HepG2 (cell line): ENCODE results near the gene BCAS2. TPM values are rescaled to one million over a fixed set of nuclear protein-coding genes. Genes with fewer than 3 reads are reported as not detected.

ENCODE experiments used
- ATAC-seq: fragments of 200-7000 bp; cut with Tn5 transposase; 3 replicates; pipeline ENCODE4 v1.9.1; 2020; ENCODE audit warnings: mild to moderate bottlenecking, moderate library complexity
- BruUV-seq: library from RNA; stranded (reverse); fragments of 400-500 nt; replicated peaks from 2 replicates; lab custom pipeline; 2021; lab: Mats Ljungman, UMichigan
- CTCF ChIA-PET: fragments of 300-600 bp; formaldehyde crosslinking; extraction: SDS; loops from one replicate; lab custom pipeline; 2021; ENCODE audit warnings: low total read pairs, inconsistent platforms, low intra/inter-chr PET ratio; lab: Yijun Ruan, JAX
- POLR2A ChIA-PET: fragments of 350-600 bp; sonication (Branson Sonifier 250); formaldehyde crosslinking; loops from one replicate; lab custom pipeline; 2020; ENCODE audit warnings: antibody characterized with exemption, inconsistent platforms; lab: Yijun Ruan, JAX
- DNase-seq: peaks from one replicate; pipeline ENCODE4 v3.0.0-alpha.2; 2015; ENCODE audit warnings: low spot score
- FAIRE-seq: peaks from 3 replicates; lab custom pipeline; 2011; peaks lifted over from hg19 to GRCh38; lab: Jason Lieb, UNC
- H2AFZ ChIP-seq: one replicate; pipeline ENCODE4 v1.6.1; 2011; ENCODE audit warnings: low read length, inconsistent platforms
- H3K27ac ChIP-seq: fragments of 300-600 bp; 3 replicates; pipeline ENCODE4 v1.8.0; 2011; ENCODE audit warnings: mixed run types, mild to moderate bottlenecking, mixed read lengths, low read length, inconsistent platforms; ENCODE audit not compliant: insufficient read depth; ENCODE audit errors: extremely low read length
- H3K27me3 ChIP-seq, 2 experiments: fragments of 200-600 bp in 1 of 2; 2 replicates in 1 of 2; 3 replicates in 1 of 2; pipeline versions ENCODE4 v1.6.0 to v1.8.0; 2011; ENCODE audit warnings: low read length in 2 of 2, mild to moderate bottlenecking in 2 of 2, moderate library complexity in 2 of 2, inconsistent platforms in 1 of 2; ENCODE audit not compliant: insufficient read depth in 2 of 2, control insufficient read depth in 1 of 2
- H3K36me3 ChIP-seq, 2 experiments: fragments of 200-600 bp in 1 of 2; replicated peaks in 1 of 2; 2 replicates in 1 of 2; 3 replicates in 1 of 2; pipeline versions ENCODE4 v1.5.1 to v1.8.0; 2011; ENCODE audit warnings: low read length in 2 of 2, inconsistent platforms in 1 of 2; ENCODE audit not compliant: insufficient read depth in 2 of 2, control insufficient read depth in 1 of 2
- H3K4me1 ChIP-seq: 2 replicates; pipeline ENCODE4 v1.5.1; 2012; ENCODE audit warnings: low read length, inconsistent platforms; ENCODE audit not compliant: insufficient read depth
- H3K4me2 ChIP-seq: 2 replicates; pipeline ENCODE4 v1.6.0; 2011; ENCODE audit warnings: low read depth, low read length, inconsistent platforms
- H3K4me3 ChIP-seq, 3 experiments: fragments of 200-600 bp in 1 of 3; sonication (generic), shearing (Covaris generic) in 1 of 3; replicated peaks in 1 of 3; 2 replicates each; pipeline ENCODE4 v1.5.1; 2011 to 2016; ENCODE audit warnings: low read length in 3 of 3, inconsistent platforms in 2 of 3, low read depth in 2 of 3, mild to moderate bottlenecking in 2 of 3, control low read depth in 1 of 3, mixed read lengths in 1 of 3; ENCODE audit not compliant: insufficient read depth in 1 of 3
- H3K79me2 ChIP-seq: one replicate; pipeline ENCODE4 v1.6.1; 2011; ENCODE audit warnings: low read length, inconsistent platforms; ENCODE audit not compliant: insufficient read depth
- H3K9ac ChIP-seq: 2 replicates; pipeline ENCODE4 v1.6.0; 2011; ENCODE audit warnings: mild to moderate bottlenecking, low read depth, low read length, inconsistent platforms; ENCODE audit not compliant: insufficient read depth
- H3K9me3 ChIP-seq: 2 replicates; pipeline ENCODE4 v1.5.1; 2012; ENCODE audit warnings: mild to moderate bottlenecking, low read length
- H4K20me1 ChIP-seq: 2 replicates; pipeline ENCODE4 v1.6.0; 2011; ENCODE audit warnings: inconsistent platforms, mild to moderate bottlenecking, low read length, moderate library complexity; ENCODE audit not compliant: insufficient read depth
- ATF7 ChIP-seq, 2 experiments: fragments of 450-650 bp in 1 of 2; sonication (generic) in 1 of 2; formaldehyde crosslinking in 1 of 2; IDR thresholded peaks; 2 replicates each; pipeline versions ENCODE4 v1.4.0 to v1.6.1; 2016 to 2020; ENCODE audit warnings: antibody characterized with exemption in 1 of 2, mild to moderate bottlenecking in 1 of 2, missing genetic modification reagents in 1 of 2
- EHMT2 ChIP-seq: fragments of 200-600 bp; sonication (generic); IDR thresholded peaks from 2 replicates; pipeline ENCODE4 v1.7.0; 2017; ENCODE audit warnings: antibody characterized with exemption, low read depth, low read length, borderline replicate concordance
- ELF3 ChIP-seq: IDR thresholded peaks from 2 replicates; pipeline ENCODE4 v1.6.1; 2016; ENCODE audit warnings: missing genetic modification reagents, missing compliant biosample characterization
- HNRNPL ChIP-seq: fragments of 200-400 bp; formaldehyde crosslinking; IDR thresholded peaks from 2 replicates; pipeline ENCODE4 v1.6.1; 2017; ENCODE audit warnings: mild to moderate bottlenecking, low read depth, low read length
- KDM1A ChIP-seq: IDR thresholded peaks from 2 replicates; pipeline ENCODE4 v1.6.1; 2016; ENCODE audit warnings: missing compliant biosample characterization
- KLF13 ChIP-seq: sonication (generic); formaldehyde crosslinking; IDR thresholded peaks from 2 replicates; pipeline ENCODE4 v1.4.0; 2020; ENCODE audit warnings: mild to moderate bottlenecking, missing genetic modification reagents
- MBNL3 ChIP-seq: fragments of 250-450 bp; sonication (Bioruptor Pico); conservative IDR thresholded peaks from 2 replicates; pipeline ENCODE4 v1.8.0; 2022; ENCODE audit warnings: mild to moderate bottlenecking, inconsistent platforms
- NFATC3 ChIP-seq: sonication (generic); formaldehyde crosslinking; IDR thresholded peaks from 2 replicates; pipeline ENCODE4 v1.5.1; 2020; ENCODE audit warnings: mild to moderate bottlenecking, missing genetic modification reagents
- PITX1 ChIP-seq: sonication (generic); formaldehyde crosslinking; IDR thresholded peaks from 2 replicates; pipeline ENCODE4 v1.5.1; 2020; ENCODE audit warnings: mild to moderate bottlenecking, missing genetic modification reagents
- SKI ChIP-seq: fragments of 450-650 bp; IDR thresholded peaks from one replicate; pipeline ENCODE4 v1.6.1; 2018; ENCODE audit warnings: mild to moderate bottlenecking; ENCODE audit not compliant: partially characterized antibody
- THYN1 ChIP-seq: sonication (generic); formaldehyde crosslinking; IDR thresholded peaks from 2 replicates; pipeline ENCODE4 v1.8.1; 2023; ENCODE audit warnings: low read depth, mild to moderate bottlenecking, moderate library complexity, missing genetic modification reagents, borderline replicate concordance
- TSC22D2 ChIP-seq: sonication (generic); formaldehyde crosslinking; IDR thresholded peaks from 2 replicates; pipeline ENCODE4 v1.5.1; 2020; ENCODE audit warnings: missing genetic modification reagents, mild to moderate bottlenecking, borderline replicate concordance
- ZIK1 ChIP-seq: sonication (generic); formaldehyde crosslinking; IDR thresholded peaks from 2 replicates; pipeline ENCODE4 v1.5.0; 2020; ENCODE audit warnings: mild to moderate bottlenecking, low read depth, missing genetic modification reagents, borderline replicate concordance
- ZKSCAN1 ChIP-seq: fragments of 150-350 bp; IDR thresholded peaks from 2 replicates; pipeline ENCODE4 v1.6.1; 2014; ENCODE audit warnings: low read length
- ZNF20 ChIP-seq: sonication (generic); formaldehyde crosslinking; IDR thresholded peaks from 2 replicates; pipeline ENCODE4 v1.4.0; 2020; ENCODE audit warnings: mild to moderate bottlenecking, moderate library complexity, missing genetic modification reagents
- ZNF274 ChIP-seq: sonication (generic); formaldehyde crosslinking; IDR thresholded peaks from 2 replicates; pipeline ENCODE4 v1.5.1; 2020; ENCODE audit warnings: mild to moderate bottlenecking, missing genetic modification reagents
- ZNF562 ChIP-seq: sonication (generic); formaldehyde crosslinking; IDR thresholded peaks from 2 replicates; pipeline ENCODE4 v1.8.0; 2022; ENCODE audit warnings: missing genetic modification reagents, borderline replicate concordance
- ZNF775 ChIP-seq: sonication (generic); formaldehyde crosslinking; IDR thresholded peaks from 2 replicates; pipeline ENCODE4 v1.4.0; 2020; ENCODE audit warnings: missing genetic modification reagents, mild to moderate bottlenecking, moderate library complexity, borderline replicate concordance
- WGBS: methylation state at CpG from one replicate; pipeline ENCODE4 v1.1.6; 2017; ENCODE audit warnings: low lambda C conversion rate; 5-methylcytosine and 5-hydroxymethylcytosine counted together
- in situ Hi-C: cut with HindIII; loops from 2 replicates; pipeline ENCODE4 v1.10.0; 2017; ENCODE audit warnings: low pct_unique_long_range_greater_than_20kb; ENCODE audit not compliant: extremely low pct_ligation_motif_present
- intact Hi-C: fragments of 100-400 bp; cut with micrococcal nuclease; formaldehyde crosslinking; loops from one replicate; pipeline ENCODE4 v1.10.0; 2022; ENCODE audit not compliant: unreplicated experiment
- polyA plus RNA-seq, 8 experiments: library from polyadenylated mRNA; depleted of rRNA in 3 of 8; stranded (reverse) in 7 of 8; unstranded in 1 of 8; fragments of >200 nt; fragmentation: Illumina TruSeq in 4 of 8; extraction: Trizol in 4 of 8; gene quantifications; 2 replicates each; pipeline versions ENCODE4 v1.2.1 to v1.2.3, GENCODE V29; 2011 to 2016; ENCODE audit warnings: low read depth in 4 of 8, missing spikeins in 1 of 8, mixed read lengths in 1 of 8; ENCODE audit not compliant: insufficient read depth in 1 of 8
- total RNA-seq, 5 experiments: library from RNA; depleted of rRNA; stranded (reverse); fragments of >200 nt; fragmentation: Illumina TruSeq; extraction: Trizol; gene quantifications; 2 replicates each; pipeline ENCODE4 v1.2.3, GENCODE V29; 2016; ENCODE audit warnings: low read depth in 1 of 5
- TF ChIP-seq, protein P1 (sequence below): sonication (generic); formaldehyde crosslinking; IDR thresholded peaks from 2 replicates; pipeline ENCODE4 v1.8.0; 2022; ENCODE audit warnings: mild to moderate bottlenecking, missing genetic modification reagents, borderline replicate concordance
- TF ChIP-seq, protein P2 (sequence below): sonication (generic); formaldehyde crosslinking; IDR thresholded peaks from 2 replicates; pipeline ENCODE4 v1.4.0; 2020; ENCODE audit warnings: missing genetic modification reagents

Gene BCAS2
- total and polyA plus RNA-seq, 2 of the 13 experiments (the other 11 are each of a cell fraction or from before 2014, with no cell fraction given), result 18.0 to 47.4 TPM

DNA sequence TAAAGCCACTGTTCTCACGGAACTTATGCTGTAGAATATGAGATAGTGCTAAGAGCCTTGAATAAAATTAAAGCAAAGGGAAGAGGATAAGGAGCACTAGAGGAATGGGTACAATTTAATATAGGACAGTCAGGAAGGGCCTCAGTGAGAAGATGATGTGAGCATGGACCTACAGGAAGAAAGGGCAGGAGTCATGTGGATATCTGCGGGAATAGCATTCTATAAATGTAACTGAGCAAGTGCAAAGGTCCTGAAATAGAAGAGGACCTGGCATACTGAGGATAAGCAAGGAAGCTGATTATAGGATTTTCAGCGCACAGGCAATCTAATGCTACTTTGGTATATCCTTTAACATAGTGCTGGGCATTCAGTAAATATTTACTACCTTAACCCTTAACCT, 12.6 kb upstream of the BCAS2 start:
- no peaks in the 10 kb centered on the region for H3K9me3 ChIP-seq
- no peaks in the 10 kb centered on the region for H3K4me1 ChIP-seq
- no peak for FAIRE-seq
- CTCF ChIA-PET, result no interaction called here
- H4K20me1 ChIP-seq, result no peaks in the 10 kb centered on the region
- no peak for ATAC-seq
- no peak overlapping the region for H3K9ac ChIP-seq
- no peak overlapping the region for H3K4me2 ChIP-seq
- in situ Hi-C loops, result no loop called here
- H2AFZ ChIP-seq, result no peak overlapping the region
- DNase-seq, result no peak
- no peak overlapping the region for H3K4me3 ChIP-seq
- TF ChIP-seq ZNF274 (CRISPR knock-in tag), result no peak
- no peak for TF ChIP-seq NFATC3 (CRISPR knock-in tag)
- no peak for TF ChIP-seq SKI
- no peak for TF ChIP-seq KLF13 (CRISPR knock-in tag)
- no peak for TF ChIP-seq KDM1A (CRISPR knock-in tag)
- TF ChIP-seq, protein P1, sequence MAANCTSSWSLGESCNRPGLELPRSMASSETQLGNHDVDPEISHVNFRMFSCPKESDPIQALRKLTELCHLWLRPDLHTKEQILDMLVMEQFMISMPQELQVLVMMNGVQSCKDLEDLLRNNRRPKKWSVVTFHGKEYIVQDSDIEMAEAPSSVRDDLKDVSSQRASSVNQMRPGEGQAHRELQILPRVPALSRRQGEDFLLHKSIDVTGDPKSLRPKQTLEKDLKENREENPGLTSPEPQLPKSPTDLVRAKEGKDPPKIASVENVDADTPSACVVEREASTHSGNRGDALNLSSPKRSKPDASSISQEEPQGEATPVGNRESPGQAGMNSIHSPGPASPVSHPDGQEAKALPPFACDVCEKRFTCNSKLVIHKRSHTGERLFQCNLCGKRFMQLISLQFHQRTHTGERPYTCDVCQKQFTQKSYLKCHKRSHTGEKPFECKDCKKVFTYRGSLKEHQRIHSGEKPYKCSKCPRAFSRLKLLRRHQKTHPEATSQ (CRISPR knock-in tag), result no peak
- POLR2A ChIA-PET, result no interaction called here
- H3K27me3 ChIP-seq, result no peaks in the 10 kb centered on the region
- no peaks in the 10 kb centered on the region for H3K36me3 ChIP-seq
- no TSS peak for BruUV-seq
- intact Hi-C loops, result no loop called here
- H3K27ac ChIP-seq, result no peak overlapping the region
- no peaks in the 10 kb centered on the region for H3K79me2 ChIP-seq
- WGBS, result 49% methylated on average over 3 of the region's 3 CpGs

DNA sequence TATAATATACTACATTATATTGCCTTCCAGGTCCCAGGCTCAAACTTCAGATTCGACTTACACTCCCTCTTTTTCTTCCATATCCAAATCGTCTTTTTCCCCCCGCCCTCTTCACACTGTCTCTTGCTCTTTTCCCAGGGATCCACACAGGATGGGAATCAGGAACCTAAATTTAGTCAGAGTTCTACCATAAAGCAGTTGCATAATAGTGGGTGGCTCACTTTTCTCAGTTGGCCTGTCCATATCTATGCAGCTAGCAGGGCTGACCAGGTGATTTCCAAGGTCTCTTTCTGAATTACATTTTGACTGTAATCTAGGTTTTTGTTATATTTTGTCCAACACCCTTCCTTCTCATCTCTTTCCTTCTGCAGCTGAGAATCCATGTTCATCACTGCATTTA, 7.7 kb upstream of the BCAS2 start:
- no peaks in the 10 kb centered on the region for H3K36me3 ChIP-seq
- H3K9ac ChIP-seq, result no peak overlapping the region
- H3K4me2 ChIP-seq, result no peak overlapping the region
- ChIA-PET POLR2A (no interaction called here), CTCF (no interaction called here)
- no peaks in the 10 kb centered on the region for H3K27me3 ChIP-seq
- WGBS, result 17% methylated on average over 3 of the region's 3 CpGs
- no peaks in the 10 kb centered on the region for H3K9me3 ChIP-seq
- intact Hi-C loops, result no loop called here
- no peak for DNase-seq
- H3K4me1 ChIP-seq, result peaks cover 8% of the 10 kb centered on the region; the same call in 1 of the 2 replicates
- H3K79me2 ChIP-seq, result no peaks in the 10 kb centered on the region
- no peak for ATAC-seq
- no peak overlapping the region for H3K4me3 ChIP-seq
- no peak overlapping the region for H3K27ac ChIP-seq
- no peak for TF ChIP-seq THYN1 (CRISPR knock-in tag)
- no peak for TF ChIP-seq ZKSCAN1
- TF ChIP-seq PITX1 (CRISPR knock-in tag), result no peak
- TF ChIP-seq, protein P2, sequence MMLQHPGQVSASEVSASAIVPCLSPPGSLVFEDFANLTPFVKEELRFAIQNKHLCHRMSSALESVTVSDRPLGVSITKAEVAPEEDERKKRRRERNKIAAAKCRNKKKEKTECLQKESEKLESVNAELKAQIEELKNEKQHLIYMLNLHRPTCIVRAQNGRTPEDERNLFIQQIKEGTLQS, result no peak
- TF ChIP-seq HNRNPL, result no peak
- TF ChIP-seq ZNF20 (CRISPR knock-in tag), result no peak
- no peak for TF ChIP-seq ATF7 (IDR thresholded peaks at IDR 0.05)
- TF ChIP-seq ATF7 (CRISPR knock-in tag; IDR thresholded peaks at IDR 0.05), result no peak
- TF ChIP-seq TSC22D2 (CRISPR knock-in tag), result no peak
- no peak for TF ChIP-seq ZNF775
- no peak for TF ChIP-seq ZIK1
- no peak for TF ChIP-seq ELF3
- no peak for TF ChIP-seq EHMT2
- no peak for TF ChIP-seq MBNL3
- no peak for TF ChIP-seq ZNF562 (CRISPR knock-in tag)
- in situ Hi-C loops, result no loop called here
- no peak overlapping the region for H2AFZ ChIP-seq
- FAIRE-seq, result no peak
- BruUV-seq, result no TSS peak
- no peaks in the 10 kb centered on the region for H4K20me1 ChIP-seq
